Fibroblast of lung (primary cell): ENCODE results near the gene RAB44.

ENCODE experiments used
- EZH2 ChIP-seq: IDR thresholded peaks from 2 replicates; pipeline ENCODE4 v1.5.1; 2012; ENCODE audit warnings: low read length, control low read depth, mild to moderate bottlenecking; ENCODE audit errors: missing control alignments
- TF ChIP-seq, protein P1 (sequence below), 2 donors: IDR thresholded peaks in 1 of 2; conservative IDR thresholded peaks in 1 of 2; 1 replicate in 1 of 2; 2 replicates in 1 of 2; pipeline ENCODE4 v1.5.1; 2011 to 2012; ENCODE audit warnings: low read length in 2 of 2, control low read depth in 1 of 2, inconsistent platforms in 1 of 2, low read depth in 1 of 2, mild to moderate bottlenecking in 1 of 2

DNA sequence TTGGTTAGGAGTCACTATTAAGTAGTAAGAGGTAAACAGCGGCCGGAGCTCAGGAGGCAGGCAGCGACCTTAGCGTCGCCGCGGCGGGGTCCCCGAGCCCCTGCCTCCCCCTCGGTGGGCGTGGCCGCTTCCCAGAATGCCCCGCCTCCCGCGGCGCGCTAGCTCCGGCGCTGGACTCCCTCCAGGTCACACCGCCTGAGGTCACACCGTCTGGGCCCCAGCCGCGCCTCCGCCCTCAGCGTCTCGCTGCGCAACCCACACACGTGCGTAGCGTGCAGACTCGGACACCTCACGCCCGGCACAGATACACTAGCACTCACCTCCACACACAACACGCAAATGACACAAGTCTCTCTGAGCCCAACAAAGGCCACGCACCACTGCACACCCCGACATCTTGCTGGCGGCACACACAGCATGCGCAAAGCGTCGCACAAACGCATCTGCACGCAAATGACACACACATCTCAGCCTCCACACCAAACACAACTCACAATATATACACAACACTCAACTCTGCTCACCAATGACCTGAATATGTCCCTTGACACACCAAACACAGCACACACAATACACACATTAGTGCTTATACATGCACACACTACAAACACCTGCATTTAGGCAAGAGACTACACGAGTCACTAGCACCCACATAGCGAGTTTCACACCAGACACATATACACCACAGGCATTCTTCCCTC, 36.7 kb upstream of the RAB44 start:
- TF ChIP-seq, protein P1, sequence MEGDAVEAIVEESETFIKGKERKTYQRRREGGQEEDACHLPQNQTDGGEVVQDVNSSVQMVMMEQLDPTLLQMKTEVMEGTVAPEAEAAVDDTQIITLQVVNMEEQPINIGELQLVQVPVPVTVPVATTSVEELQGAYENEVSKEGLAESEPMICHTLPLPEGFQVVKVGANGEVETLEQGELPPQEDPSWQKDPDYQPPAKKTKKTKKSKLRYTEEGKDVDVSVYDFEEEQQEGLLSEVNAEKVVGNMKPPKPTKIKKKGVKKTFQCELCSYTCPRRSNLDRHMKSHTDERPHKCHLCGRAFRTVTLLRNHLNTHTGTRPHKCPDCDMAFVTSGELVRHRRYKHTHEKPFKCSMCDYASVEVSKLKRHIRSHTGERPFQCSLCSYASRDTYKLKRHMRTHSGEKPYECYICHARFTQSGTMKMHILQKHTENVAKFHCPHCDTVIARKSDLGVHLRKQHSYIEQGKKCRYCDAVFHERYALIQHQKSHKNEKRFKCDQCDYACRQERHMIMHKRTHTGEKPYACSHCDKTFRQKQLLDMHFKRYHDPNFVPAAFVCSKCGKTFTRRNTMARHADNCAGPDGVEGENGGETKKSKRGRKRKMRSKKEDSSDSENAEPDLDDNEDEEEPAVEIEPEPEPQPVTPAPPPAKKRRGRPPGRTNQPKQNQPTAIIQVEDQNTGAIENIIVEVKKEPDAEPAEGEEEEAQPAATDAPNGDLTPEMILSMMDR (conservative IDR thresholded peaks at IDR 0.05 in 1 of 2, IDR thresholded peaks at IDR 0.05 in 1 of 2; ENCODE audit: low read depth in 1 of 2, low read length in 2 of 2): no peak
- no peak for TF ChIP-seq EZH2
